Measurements from ENCODE around the gene KRT39.
"Not testable (repeated sequence)": the region's sequence is repeated elsewhere in the genome, so short reads cannot be mapped to it uniquely, and the experiment has no call there.

KRT39 gene

GRCh38 chr17:40936437-40936971, 30.2 kb downstream of the KRT39 start:
- TF ChIP-seq, protein P1, sequence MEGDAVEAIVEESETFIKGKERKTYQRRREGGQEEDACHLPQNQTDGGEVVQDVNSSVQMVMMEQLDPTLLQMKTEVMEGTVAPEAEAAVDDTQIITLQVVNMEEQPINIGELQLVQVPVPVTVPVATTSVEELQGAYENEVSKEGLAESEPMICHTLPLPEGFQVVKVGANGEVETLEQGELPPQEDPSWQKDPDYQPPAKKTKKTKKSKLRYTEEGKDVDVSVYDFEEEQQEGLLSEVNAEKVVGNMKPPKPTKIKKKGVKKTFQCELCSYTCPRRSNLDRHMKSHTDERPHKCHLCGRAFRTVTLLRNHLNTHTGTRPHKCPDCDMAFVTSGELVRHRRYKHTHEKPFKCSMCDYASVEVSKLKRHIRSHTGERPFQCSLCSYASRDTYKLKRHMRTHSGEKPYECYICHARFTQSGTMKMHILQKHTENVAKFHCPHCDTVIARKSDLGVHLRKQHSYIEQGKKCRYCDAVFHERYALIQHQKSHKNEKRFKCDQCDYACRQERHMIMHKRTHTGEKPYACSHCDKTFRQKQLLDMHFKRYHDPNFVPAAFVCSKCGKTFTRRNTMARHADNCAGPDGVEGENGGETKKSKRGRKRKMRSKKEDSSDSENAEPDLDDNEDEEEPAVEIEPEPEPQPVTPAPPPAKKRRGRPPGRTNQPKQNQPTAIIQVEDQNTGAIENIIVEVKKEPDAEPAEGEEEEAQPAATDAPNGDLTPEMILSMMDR (IDR thresholded peaks at IDR 0.05) = no peak
- TF ChIP-seq ZFX (IDR thresholded peaks at IDR 0.05; ENCODE audit: borderline replicate concordance) = no peak
- H3K27ac ChIP-seq = no peak overlapping the region

DNA sequence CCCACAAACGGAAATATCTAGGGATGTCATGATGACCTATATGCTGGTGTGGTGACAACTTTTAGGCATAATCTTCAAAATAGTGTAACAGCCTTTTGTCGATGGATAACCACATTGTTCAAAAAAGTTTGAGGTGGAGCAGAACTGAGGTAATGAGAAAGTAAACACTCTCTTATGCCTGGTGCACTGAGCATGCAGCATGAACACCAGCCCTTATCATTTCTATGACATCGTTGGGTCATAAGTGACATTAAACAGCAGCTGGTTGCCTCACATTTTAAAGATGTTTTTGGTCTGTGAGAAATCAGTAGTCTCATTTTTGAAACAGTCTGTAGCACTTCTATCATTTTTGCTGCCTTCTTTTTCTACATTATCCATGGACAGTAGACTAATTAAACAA, 31.1 kb downstream of the KRT39 start:
- no peak for TF ChIP-seq ZFX (IDR thresholded peaks at IDR 0.05; ENCODE audit: borderline replicate concordance)
- TF ChIP-seq, protein P1 (IDR thresholded peaks at IDR 0.05) = no peak
- H3K27ac ChIP-seq = no peak overlapping the region

DNA sequence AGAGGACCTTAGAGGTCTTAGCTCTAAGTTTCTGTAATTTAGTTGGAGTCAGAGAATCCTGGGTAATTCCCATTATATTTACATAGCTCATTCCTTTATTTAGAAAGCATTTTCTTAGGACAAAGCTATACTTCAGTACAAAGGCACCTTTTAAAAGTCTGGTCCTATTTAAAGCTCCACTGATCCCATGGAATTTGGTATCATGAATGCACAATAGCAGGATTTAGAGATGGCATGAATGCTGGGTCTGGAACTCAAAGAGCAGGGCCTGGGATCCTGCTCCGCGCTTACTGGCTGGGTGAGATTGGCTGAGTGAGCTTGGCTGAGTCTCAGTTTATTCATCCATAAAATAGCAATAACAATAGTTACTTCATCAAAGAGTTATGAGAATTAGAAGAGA, 34.1 kb downstream of the KRT39 start:
- no peak overlapping the region for H3K27ac ChIP-seq
- TF ChIP-seq, protein P1 (IDR thresholded peaks at IDR 0.05) = no peak
- TF ChIP-seq ZFX (IDR thresholded peaks at IDR 0.05; ENCODE audit: borderline replicate concordance) = no peak

DNA sequence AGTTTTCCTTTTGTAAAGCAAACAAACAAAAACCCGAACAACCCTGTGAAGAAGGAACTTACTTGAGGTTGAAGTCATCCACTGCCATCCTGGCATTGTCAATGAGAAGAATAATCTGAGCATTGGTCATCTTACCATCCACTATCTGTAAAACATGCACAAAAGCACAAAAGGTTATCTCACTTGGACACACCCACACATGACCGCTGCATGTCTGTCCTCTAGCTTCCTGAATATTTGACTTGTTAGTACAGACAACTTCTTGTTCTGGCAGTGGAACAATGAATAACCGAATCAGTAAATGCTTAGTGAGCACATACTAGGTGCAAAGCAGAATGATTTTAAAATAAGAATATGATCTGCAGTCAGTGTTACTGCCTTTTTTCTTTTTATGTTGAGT, 35.4 kb downstream of the KRT39 start:
- H3K27ac ChIP-seq = no peak overlapping the region

DNA sequence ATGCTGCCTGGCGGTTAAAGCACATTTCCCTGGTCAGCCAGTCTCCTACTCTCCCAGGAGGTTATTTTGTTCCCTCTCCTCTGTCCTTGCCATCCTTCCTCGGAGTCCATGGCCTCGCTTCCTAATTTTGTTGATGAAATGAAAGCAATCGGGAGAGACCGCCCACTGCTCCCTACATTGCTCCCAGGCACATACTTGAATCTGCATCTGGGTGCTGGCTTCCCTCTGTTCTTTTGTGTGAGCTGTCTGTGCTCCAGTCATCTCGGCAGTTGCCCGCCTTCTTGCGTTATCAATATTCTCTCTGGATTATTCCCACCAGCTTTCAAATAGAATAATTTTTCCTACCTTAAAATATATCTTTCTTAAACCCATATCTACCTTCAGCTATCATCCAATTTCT, 40.4 kb downstream of the KRT39 start:
- H3K27ac ChIP-seq = no peak overlapping the region
- TF ChIP-seq ZFX (IDR thresholded peaks at IDR 0.05; ENCODE audit: borderline replicate concordance) = no peak
- TF ChIP-seq, protein P1 (IDR thresholded peaks at IDR 0.05) = no peak

More for the DNA sequence above, 35.4 kb downstream of the KRT39 start:
- TF ChIP-seq ZFX (IDR thresholded peaks at IDR 0.05; ENCODE audit: borderline replicate concordance) = no peak
- TF ChIP-seq, protein P1 (IDR thresholded peaks at IDR 0.05) = no peak

- no peak for TF ChIP-seq ZFX (IDR thresholded peaks at IDR 0.05; ENCODE audit: borderline replicate concordance)
- no peak overlapping the region for H3K27ac ChIP-seq
These were observed 44.5 kb downstream of the KRT39 start for GRCh38 chr17:40922239-40922638.

- no peak overlapping the region for H3K27ac ChIP-seq
- no peak for TF ChIP-seq ZFX (IDR thresholded peaks at IDR 0.05; ENCODE audit: borderline replicate concordance)
- TF ChIP-seq, protein P1 (IDR thresholded peaks at IDR 0.05) = no peak
These were observed 45.7 kb downstream of the KRT39 start for GRCh38 chr17:40921026-40921425.

DNA sequence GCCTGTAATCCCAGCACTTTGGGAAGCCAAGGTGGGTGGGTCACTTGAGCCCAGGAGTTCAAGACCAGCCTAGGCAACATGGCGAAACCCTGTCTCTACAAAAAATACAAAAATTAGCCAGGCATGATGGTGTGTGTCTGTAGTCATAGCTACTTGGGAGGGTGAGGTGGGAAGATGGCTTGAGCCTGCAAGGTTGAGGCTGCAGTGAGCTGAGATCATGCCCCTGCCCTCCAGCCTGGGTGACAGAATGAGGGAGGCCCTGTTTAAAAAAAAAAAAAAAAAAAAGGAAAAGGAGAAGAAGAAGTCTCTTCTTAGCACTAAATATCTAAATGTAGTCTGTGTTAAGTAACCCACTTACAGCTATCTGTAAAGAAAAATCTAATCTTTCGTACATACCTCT, 49.6 kb downstream of the KRT39 start:
- H3K27ac ChIP-seq = not testable (repeated sequence)

Data from 22Rv1 (cell line).